Tibial nerve (tissue), 4 donors: ENCODE results near the gene AKAP3.

Experiments used
- EP300 ChIP-seq, 2 donors: sonication (generic); formaldehyde crosslinking; IDR thresholded peaks; one replicate each; pipeline ENCODE4 v1.6.1; 2017; ENCODE audit warnings: antibody characterized with exemption in 2 of 2, mild to moderate bottlenecking in 1 of 2
- POLR2A ChIP-seq, 2 donors: fragments of 450-650 bp; IDR thresholded peaks; one replicate each; pipeline ENCODE4 v1.6.1; 2017; ENCODE audit warnings: antibody characterized with exemption in 2 of 2, mild to moderate bottlenecking in 2 of 2, moderate library complexity in 2 of 2
- TF ChIP-seq, protein P1 (sequence below), 5 experiments: fragments of 200-600 bp in 3 of 5; fragments of 450-650 bp in 2 of 5; sonication (generic) in 3 of 5; IDR thresholded peaks; one replicate each; pipeline ENCODE4 v1.5.1; 2016 to 2019; ENCODE audit warnings: antibody characterized with exemption in 5 of 5, mild to moderate bottlenecking in 3 of 5, moderate library complexity in 2 of 5

DNA sequence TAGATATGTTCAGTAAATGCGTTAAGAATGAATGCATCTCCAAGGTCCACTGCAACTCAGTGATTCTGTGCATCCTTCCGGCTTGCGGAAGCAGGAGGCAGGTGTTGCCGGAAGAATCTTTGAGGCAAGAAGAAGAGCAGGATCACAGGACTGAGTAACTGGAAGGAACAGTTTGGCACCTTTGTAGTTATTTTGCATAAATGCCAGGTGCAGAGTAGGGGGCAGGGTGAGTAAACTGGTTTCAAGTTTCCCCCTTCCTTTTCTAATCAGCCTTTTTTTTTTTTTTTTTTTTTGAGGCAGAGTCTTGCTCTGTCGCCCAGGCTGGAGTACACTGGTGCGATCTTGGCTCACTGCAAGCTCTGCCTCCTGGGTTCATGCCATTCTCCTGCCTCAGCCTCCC lies 64.6 kb downstream of the AKAP3 start:
- no peak for TF ChIP-seq POLR2A (IDR thresholded peaks at IDR 0.05)
- TF ChIP-seq, protein P1, sequence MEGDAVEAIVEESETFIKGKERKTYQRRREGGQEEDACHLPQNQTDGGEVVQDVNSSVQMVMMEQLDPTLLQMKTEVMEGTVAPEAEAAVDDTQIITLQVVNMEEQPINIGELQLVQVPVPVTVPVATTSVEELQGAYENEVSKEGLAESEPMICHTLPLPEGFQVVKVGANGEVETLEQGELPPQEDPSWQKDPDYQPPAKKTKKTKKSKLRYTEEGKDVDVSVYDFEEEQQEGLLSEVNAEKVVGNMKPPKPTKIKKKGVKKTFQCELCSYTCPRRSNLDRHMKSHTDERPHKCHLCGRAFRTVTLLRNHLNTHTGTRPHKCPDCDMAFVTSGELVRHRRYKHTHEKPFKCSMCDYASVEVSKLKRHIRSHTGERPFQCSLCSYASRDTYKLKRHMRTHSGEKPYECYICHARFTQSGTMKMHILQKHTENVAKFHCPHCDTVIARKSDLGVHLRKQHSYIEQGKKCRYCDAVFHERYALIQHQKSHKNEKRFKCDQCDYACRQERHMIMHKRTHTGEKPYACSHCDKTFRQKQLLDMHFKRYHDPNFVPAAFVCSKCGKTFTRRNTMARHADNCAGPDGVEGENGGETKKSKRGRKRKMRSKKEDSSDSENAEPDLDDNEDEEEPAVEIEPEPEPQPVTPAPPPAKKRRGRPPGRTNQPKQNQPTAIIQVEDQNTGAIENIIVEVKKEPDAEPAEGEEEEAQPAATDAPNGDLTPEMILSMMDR (IDR thresholded peaks at IDR 0.05): no peak
- TF ChIP-seq EP300 (IDR thresholded peaks at IDR 0.05): no peak
